SK-N-SH (cell line): Measurements from ENCODE around the gene TSHB. TPM values are rescaled to one million over a fixed set of nuclear protein-coding genes. Genes with fewer than 3 reads are reported as not detected.

ENCODE experiments used
- CTCF ChIA-PET: fragments of 300-600, 350-600 bp; formaldehyde crosslinking; extraction: SDS; loops from one replicate; lab custom pipeline; 2021; lab: Yijun Ruan, JAX
- POLR2A ChIA-PET: fragments of 350-600 bp; sonication (Branson Sonifier 250); formaldehyde crosslinking; extraction: SDS; loops from one replicate; lab custom pipeline; 2020; ENCODE audit warnings: antibody characterized with exemption, inconsistent platforms; lab: Yijun Ruan, JAX
- DNase-seq: peaks from one replicate; pipeline ENCODE4 v3.0.0; 2012
- H2AFZ ChIP-seq: fragments of 200-600 bp; sonication (generic); 2 replicates; pipeline ENCODE4 v1.8.1; 2016; ENCODE audit warnings: antibody characterized with exemption, mild to moderate bottlenecking, low read depth
- H3F3A ChIP-seq: fragments of 200-600 bp; sonication (generic); replicated peaks from 2 replicates; pipeline ENCODE3; 2016; ENCODE audit warnings: antibody characterized with exemption, mild to moderate bottlenecking; ENCODE audit not compliant: insufficient read depth
- H3K27ac ChIP-seq, 2 experiments: fragments of 200-500 bp in 1 of 2; fragments of 200-600 bp in 1 of 2; sonication (Bioruptor generic) in 1 of 2; sonication (generic), shearing (Covaris generic) in 1 of 2; 2 replicates each; pipeline versions ENCODE4 v1.5.1 to v1.6.1; 2014 to 2016; ENCODE audit warnings: low read depth in 2 of 2, inconsistent platforms in 1 of 2, low read length in 1 of 2, mild to moderate bottlenecking in 1 of 2, mixed read lengths in 1 of 2
- H3K27me3 ChIP-seq: fragments of 200-600 bp; sonication (generic), shearing (Covaris generic); 2 replicates; pipeline ENCODE4 v1.6.1; 2016; ENCODE audit warnings: mixed run types; ENCODE audit not compliant: insufficient read depth
- H3K36me3 ChIP-seq, 2 experiments: fragments of 200-500 bp in 1 of 2; fragments of 200-600 bp in 1 of 2; sonication (Bioruptor generic) in 1 of 2; sonication (generic) in 1 of 2; replicated peaks in 1 of 2; 2 replicates each; pipeline versions ENCODE3 to v1.5.1; 2014 to 2016; ENCODE audit warnings: low read length in 1 of 2, mild to moderate bottlenecking in 1 of 2; ENCODE audit not compliant: insufficient read depth in 2 of 2, control insufficient read depth in 1 of 2
- H3K4me1 ChIP-seq, 2 experiments: fragments of 200-500 bp in 1 of 2; fragments of 200-600 bp in 1 of 2; sonication (Bioruptor generic) in 1 of 2; sonication (generic), shearing (Covaris generic) in 1 of 2; 2 replicates each; pipeline versions ENCODE4 v1.5.1 to v1.6.1; 2014 to 2016; ENCODE audit warnings: low read depth in 1 of 2, low read length in 1 of 2, mixed run types in 1 of 2; ENCODE audit not compliant: insufficient read depth in 2 of 2, control insufficient read depth in 1 of 2
- H3K4me2 ChIP-seq: fragments of 200-600 bp; sonication (generic), shearing (Covaris generic); 2 replicates; pipeline ENCODE4 v1.6.1; 2017; ENCODE audit warnings: mixed run types
- H3K4me3 ChIP-seq, 2 experiments: fragments of 200-500 bp in 1 of 2; fragments of 200-600 bp in 1 of 2; sonication (Bioruptor generic) in 1 of 2; sonication (generic), shearing (Covaris generic) in 1 of 2; 2 replicates each; pipeline versions ENCODE4 v1.5.1 to v1.8.1; 2014 to 2016; ENCODE audit warnings: low read depth in 2 of 2, inconsistent platforms in 1 of 2, low read length in 1 of 2, mild to moderate bottlenecking in 1 of 2, mixed read lengths in 1 of 2, moderate library complexity in 1 of 2
- H3K79me2 ChIP-seq: fragments of 200-600 bp; sonication (generic); 2 replicates; pipeline ENCODE4 v1.8.1; 2017; ENCODE audit warnings: mild to moderate bottlenecking; ENCODE audit not compliant: insufficient read depth
- H3K9ac ChIP-seq: fragments of 200-600 bp; sonication (generic); 2 replicates; pipeline ENCODE4 v1.6.1; 2017; ENCODE audit warnings: mixed run types
- H3K9me2 ChIP-seq: fragments of 200-600 bp; sonication (generic); 2 replicates; pipeline ENCODE4 v1.6.1; 2017; ENCODE audit warnings: mixed run types
- H3K9me3 ChIP-seq: fragments of 200-600 bp; sonication (generic); 2 replicates; pipeline ENCODE4 v1.6.1; 2017; ENCODE audit warnings: mixed run types, mild to moderate bottlenecking, moderate library complexity
- H4K20me1 ChIP-seq: fragments of 200-600 bp; sonication (generic); 2 replicates; pipeline ENCODE4 v1.6.1; 2017; ENCODE audit warnings: mild to moderate bottlenecking, mixed run types; ENCODE audit not compliant: insufficient read depth
- FOSL2 ChIP-seq: IDR thresholded peaks from 2 replicates; pipeline ENCODE4 v1.4.0; 2012; ENCODE audit warnings: low read depth, mild to moderate bottlenecking, moderate library complexity, borderline replicate concordance
- MEF2A ChIP-seq: IDR thresholded peaks from 2 replicates; pipeline ENCODE4 v1.4.0; 2012; ENCODE audit warnings: low read depth, borderline replicate concordance
- RAD21 ChIP-seq: IDR thresholded peaks from 2 replicates; pipeline ENCODE4 v1.6.1; 2012; ENCODE audit warnings: mild to moderate bottlenecking, low read length
- RXRA ChIP-seq: IDR thresholded peaks from 2 replicates; pipeline ENCODE4 v1.4.0; 2012; ENCODE audit warnings: low read depth, mild to moderate bottlenecking, borderline replicate concordance
- SMC3 ChIP-seq: IDR thresholded peaks from 2 replicates; pipeline ENCODE4 v1.6.1; 2012; ENCODE audit warnings: low read depth, low read length, improper control_type of control experiment
- TAF1 ChIP-seq: IDR thresholded peaks from 2 replicates; pipeline ENCODE4 v1.6.1; 2012; ENCODE audit warnings: low read depth, mild to moderate bottlenecking, low read length, moderate library complexity, borderline replicate concordance
- YY1 ChIP-seq: IDR thresholded peaks from 2 replicates; pipeline ENCODE4 v1.4.0; 2012; ENCODE audit warnings: low read depth, mild to moderate bottlenecking
- WGBS: methylation state at CpG from one replicate; pipeline ENCODE4 v1.1.6; 2017; ENCODE audit warnings: low lambda C conversion rate; 5-methylcytosine and 5-hydroxymethylcytosine counted together
- polyA plus RNA-seq, 3 experiments: library from polyadenylated mRNA; depleted of rRNA; stranded (reverse); fragments of >200 nt; gene quantifications; 2 replicates each; pipeline ENCODE4 v1.2.3, GENCODE V29; 2012
- TF ChIP-seq, protein P1 (sequence below): IDR thresholded peaks from 2 replicates; pipeline ENCODE4 v1.6.1; 2012; ENCODE audit warnings: mild to moderate bottlenecking, low read depth, low read length, moderate library complexity
- TF ChIP-seq, protein P2 (sequence below): fragments of 200-600 bp; sonication (generic); IDR thresholded peaks from 2 replicates; pipeline ENCODE4 v1.6.1; 2017; ENCODE audit warnings: antibody characterized with exemption, mild to moderate bottlenecking, moderate library complexity
- TF ChIP-seq, protein P3 (sequence below): IDR thresholded peaks from 2 replicates; pipeline ENCODE4 v1.4.0; 2012; ENCODE audit warnings: low read depth, borderline replicate concordance
- TF ChIP-seq, protein P4 (sequence below): fragments of 150-350 bp; IDR thresholded peaks from 2 replicates; pipeline ENCODE4 v1.6.1; 2017; ENCODE audit warnings: antibody characterized with exemption, low read length, low read depth, borderline replicate concordance

The TSHB gene
- polyA plus RNA-seq, 1 of the 3 experiments (the other 2 are of a cell fraction) = not detected

DNA sequence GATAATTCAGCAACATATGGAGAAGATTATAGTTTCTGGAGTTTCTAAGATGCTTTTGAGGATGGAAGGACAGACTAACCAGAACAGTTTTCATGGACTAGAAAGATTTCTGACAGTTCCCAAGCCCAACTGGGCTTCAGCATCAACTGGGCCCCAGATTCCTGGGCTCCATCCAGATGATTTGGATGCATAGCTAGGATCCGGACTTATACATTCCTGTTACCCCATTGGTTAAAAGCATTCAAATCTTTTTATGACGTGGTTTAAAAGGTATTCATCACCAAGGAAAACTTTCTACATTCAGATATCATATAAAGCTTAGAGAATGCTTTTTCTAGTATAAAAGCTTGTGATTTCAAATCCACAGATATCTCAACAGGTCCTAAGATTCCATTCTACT is 29.7 kb downstream of the TSHB start:
- Histone ChIP-seq H3K9ac (no peak overlapping the region), H3K9me3 (no peaks in the 10 kb centered on the region), H4K20me1 (no peaks in the 10 kb centered on the region; the same call in 1 of the 2 replicates)
- 30% methylated on average over 2 of the region's 2 CpGs for WGBS
- TF ChIP-seq, protein P1, sequence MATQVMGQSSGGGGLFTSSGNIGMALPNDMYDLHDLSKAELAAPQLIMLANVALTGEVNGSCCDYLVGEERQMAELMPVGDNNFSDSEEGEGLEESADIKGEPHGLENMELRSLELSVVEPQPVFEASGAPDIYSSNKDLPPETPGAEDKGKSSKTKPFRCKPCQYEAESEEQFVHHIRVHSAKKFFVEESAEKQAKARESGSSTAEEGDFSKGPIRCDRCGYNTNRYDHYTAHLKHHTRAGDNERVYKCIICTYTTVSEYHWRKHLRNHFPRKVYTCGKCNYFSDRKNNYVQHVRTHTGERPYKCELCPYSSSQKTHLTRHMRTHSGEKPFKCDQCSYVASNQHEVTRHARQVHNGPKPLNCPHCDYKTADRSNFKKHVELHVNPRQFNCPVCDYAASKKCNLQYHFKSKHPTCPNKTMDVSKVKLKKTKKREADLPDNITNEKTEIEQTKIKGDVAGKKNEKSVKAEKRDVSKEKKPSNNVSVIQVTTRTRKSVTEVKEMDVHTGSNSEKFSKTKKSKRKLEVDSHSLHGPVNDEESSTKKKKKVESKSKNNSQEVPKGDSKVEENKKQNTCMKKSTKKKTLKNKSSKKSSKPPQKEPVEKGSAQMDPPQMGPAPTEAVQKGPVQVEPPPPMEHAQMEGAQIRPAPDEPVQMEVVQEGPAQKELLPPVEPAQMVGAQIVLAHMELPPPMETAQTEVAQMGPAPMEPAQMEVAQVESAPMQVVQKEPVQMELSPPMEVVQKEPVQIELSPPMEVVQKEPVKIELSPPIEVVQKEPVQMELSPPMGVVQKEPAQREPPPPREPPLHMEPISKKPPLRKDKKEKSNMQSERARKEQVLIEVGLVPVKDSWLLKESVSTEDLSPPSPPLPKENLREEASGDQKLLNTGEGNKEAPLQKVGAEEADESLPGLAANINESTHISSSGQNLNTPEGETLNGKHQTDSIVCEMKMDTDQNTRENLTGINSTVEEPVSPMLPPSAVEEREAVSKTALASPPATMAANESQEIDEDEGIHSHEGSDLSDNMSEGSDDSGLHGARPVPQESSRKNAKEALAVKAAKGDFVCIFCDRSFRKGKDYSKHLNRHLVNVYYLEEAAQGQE = no peak
- TF ChIP-seq SMC3 (no peak), MEF2A (no peak), TAF1 (no peak), YY1 (no peak), RAD21 (no peak), FOSL2 (no peak), RXRA (no peak)
- TF ChIP-seq, protein P2, sequence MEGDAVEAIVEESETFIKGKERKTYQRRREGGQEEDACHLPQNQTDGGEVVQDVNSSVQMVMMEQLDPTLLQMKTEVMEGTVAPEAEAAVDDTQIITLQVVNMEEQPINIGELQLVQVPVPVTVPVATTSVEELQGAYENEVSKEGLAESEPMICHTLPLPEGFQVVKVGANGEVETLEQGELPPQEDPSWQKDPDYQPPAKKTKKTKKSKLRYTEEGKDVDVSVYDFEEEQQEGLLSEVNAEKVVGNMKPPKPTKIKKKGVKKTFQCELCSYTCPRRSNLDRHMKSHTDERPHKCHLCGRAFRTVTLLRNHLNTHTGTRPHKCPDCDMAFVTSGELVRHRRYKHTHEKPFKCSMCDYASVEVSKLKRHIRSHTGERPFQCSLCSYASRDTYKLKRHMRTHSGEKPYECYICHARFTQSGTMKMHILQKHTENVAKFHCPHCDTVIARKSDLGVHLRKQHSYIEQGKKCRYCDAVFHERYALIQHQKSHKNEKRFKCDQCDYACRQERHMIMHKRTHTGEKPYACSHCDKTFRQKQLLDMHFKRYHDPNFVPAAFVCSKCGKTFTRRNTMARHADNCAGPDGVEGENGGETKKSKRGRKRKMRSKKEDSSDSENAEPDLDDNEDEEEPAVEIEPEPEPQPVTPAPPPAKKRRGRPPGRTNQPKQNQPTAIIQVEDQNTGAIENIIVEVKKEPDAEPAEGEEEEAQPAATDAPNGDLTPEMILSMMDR = no peak
- TF ChIP-seq, protein P3, sequence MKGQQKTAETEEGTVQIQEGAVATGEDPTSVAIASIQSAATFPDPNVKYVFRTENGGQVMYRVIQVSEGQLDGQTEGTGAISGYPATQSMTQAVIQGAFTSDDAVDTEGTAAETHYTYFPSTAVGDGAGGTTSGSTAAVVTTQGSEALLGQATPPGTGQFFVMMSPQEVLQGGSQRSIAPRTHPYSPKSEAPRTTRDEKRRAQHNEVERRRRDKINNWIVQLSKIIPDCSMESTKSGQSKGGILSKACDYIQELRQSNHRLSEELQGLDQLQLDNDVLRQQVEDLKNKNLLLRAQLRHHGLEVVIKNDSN = no peak
- TF ChIP-seq, protein P4, sequence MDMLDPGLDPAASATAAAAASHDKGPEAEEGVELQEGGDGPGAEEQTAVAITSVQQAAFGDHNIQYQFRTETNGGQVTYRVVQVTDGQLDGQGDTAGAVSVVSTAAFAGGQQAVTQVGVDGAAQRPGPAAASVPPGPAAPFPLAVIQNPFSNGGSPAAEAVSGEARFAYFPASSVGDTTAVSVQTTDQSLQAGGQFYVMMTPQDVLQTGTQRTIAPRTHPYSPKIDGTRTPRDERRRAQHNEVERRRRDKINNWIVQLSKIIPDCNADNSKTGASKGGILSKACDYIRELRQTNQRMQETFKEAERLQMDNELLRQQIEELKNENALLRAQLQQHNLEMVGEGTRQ = no peak
- TF ChIP-seq, all 33 proteins: peak for 0
- DNase-seq = no peak
- Histone ChIP-seq H3K79me2 (no peaks in the 10 kb centered on the region), H3K4me2 (no peak overlapping the region), H3K27ac (no peak overlapping the region), H3K27me3 (no peaks in the 10 kb centered on the region), H2AFZ (no peak overlapping the region), H3K4me1 (peaks cover 4 to 11% of the 10 kb centered on the region in 2 experiments; a peak in 2 of 4 replicates), H3F3A (peaks cover 22% of the 10 kb centered on the region), H3K36me3 (no peaks in the 10 kb centered on the region), H3K4me3 (no peak overlapping the region), H3K9me2 (no peaks in the 10 kb centered on the region)
- ChIA-PET POLR2A (no interaction called here), CTCF (no interaction called here)
